ENCODE results near the gene DUSP2. TPM values are rescaled to one million over a fixed set of nuclear protein-coding genes. Genes with fewer than 3 reads are reported as not detected.

The DUSP2 gene
- total and polyA plus RNA-seq, 2 donors (not counting 1 experiment from before 2014, with no cell fraction given): 69.8 to 433 TPM

- no peak for DNase-seq
- Histone ChIP-seq H4K20me1 (ENCODE audit: control insufficient read depth, insufficient read depth, low read length, poor library complexity, severe bottlenecking) (no peaks in the 10 kb centered on the region), H3K27ac (ENCODE audit: low read length in 2 of 2) (no peak overlapping the region), H3K36me3 (replicated peaks in 1 of 2; ENCODE audit: control extremely low read depth in 1 of 2, control insufficient read depth in 1 of 2, extremely low read depth in 1 of 2, insufficient read depth in 2 of 2, low read length in 1 of 2) (no peaks in the 10 kb centered on the region), H2AFZ (ENCODE audit: insufficient read depth, low read depth, low read length, poor library complexity, severe bottlenecking) (no peak overlapping the region), H3K4me3 (ENCODE audit: control extremely low read depth in 1 of 5, extremely low read depth in 1 of 5, insufficient read depth in 1 of 5, low read depth in 2 of 5, low read length in 4 of 5) (no peak overlapping the region), H3K9ac (ENCODE audit: low read length) (no peak overlapping the region), H3K79me2 (ENCODE audit: control insufficient read depth, insufficient read depth, low read length) (no peaks in the 10 kb centered on the region), H3K27me3 (replicated peaks in 1 of 4; ENCODE audit: control extremely low read depth in 1 of 4, control insufficient read depth in 3 of 4, insufficient read depth in 4 of 4, low read length in 3 of 4) (no peaks in the 10 kb centered on the region), H3K9me3 (ENCODE audit: control extremely low read depth in 1 of 3, control insufficient read depth in 2 of 3, insufficient read depth in 1 of 3, low read length in 2 of 3) (no peaks in the 10 kb centered on the region), H3K4me1 (ENCODE audit: control insufficient read depth in 2 of 2, insufficient read depth in 2 of 2, low read length in 2 of 2) (peaks cover 42 to 54% of the 10 kb centered on the region in 2 donors), H3K4me2 (replicated peaks; ENCODE audit: low read depth, low read length, poor library complexity, severe bottlenecking) (peak overlapping the region; percentile 6)
- intact Hi-C loops (cut with micrococcal nuclease): no loop called here
- Mint-ChIP-seq H3K9me3 (ENCODE audit: insufficient read depth) (no peaks in the 10 kb centered on the region), H3K4me3 (no peak overlapping the region), H3K4me1 (peaks cover 68% of the 10 kb centered on the region), H3K27me3 (no peaks in the 10 kb centered on the region), H3K27ac (no peak overlapping the region)
- 92% methylated on average over 14 of the region's 14 CpGs for whole genome bisulfite sequencing (ENCODE audit: insufficient coverage)
- ChIA-PET POLR2A (no interaction called here), CTCF (interaction anchor here (0.5 to 23.6 kb wide), 4 partner anchors 10 to 56 kb away, joined by 4 to 1065 read pairs (median 19); partner anchors contain the start of gene ASTL)
- no peak for TF ChIP-seq EZH2 (IDR thresholded peaks at IDR 0.05; ENCODE audit: borderline replicate concordance, insufficient read depth, low read depth, low read length, poor library complexity, severe bottlenecking)
- TF ChIP-seq CTCF (IDR thresholded peaks at IDR 0.05): no peak
- ATAC-seq (ENCODE audit: low read depth): no peak
Observed at GRCh38 chr2:96150791-96151594, 5.8 kb upstream of the DUSP2 start.

GRCh38 chr2:96150007-96150640 lies 4.9 kb upstream of the DUSP2 start:
- peak; percentile 10 for DNase-seq
- intact Hi-C loops (cut with micrococcal nuclease): no loop called here
- ChIA-PET CTCF (interaction anchor here (0.5 to 23.6 kb wide), 4 partner anchors 9 to 57 kb away, joined by 4 to 1065 read pairs (median 19); partner anchors contain the start of gene ASTL), POLR2A (interaction anchor here (7.9 kb wide), 1 partner anchor 8 kb away, joined by 47 read pairs; no protein-coding TSS in a partner anchor)
- Histone ChIP-seq H3K79me2 (ENCODE audit: control insufficient read depth, insufficient read depth, low read length) (no peaks in the 10 kb centered on the region), H3K4me1 (ENCODE audit: control insufficient read depth in 2 of 2, insufficient read depth in 2 of 2, low read length in 2 of 2) (peaks cover 38 to 51% of the 10 kb centered on the region in 2 donors), H3K27ac (ENCODE audit: low read length in 2 of 2) (no peak overlapping the region), H3K9ac (ENCODE audit: low read length) (no peak overlapping the region), H3K27me3 (replicated peaks in 1 of 4; ENCODE audit: control extremely low read depth in 1 of 4, control insufficient read depth in 3 of 4, insufficient read depth in 4 of 4, low read length in 3 of 4) (no peaks in the 10 kb centered on the region), H3K4me2 (replicated peaks; ENCODE audit: low read depth, low read length, poor library complexity, severe bottlenecking) (no peak overlapping the region), H3K9me3 (ENCODE audit: control extremely low read depth in 1 of 3, control insufficient read depth in 2 of 3, insufficient read depth in 1 of 3, low read length in 2 of 3) (no peaks in the 10 kb centered on the region), H4K20me1 (ENCODE audit: control insufficient read depth, insufficient read depth, low read length, poor library complexity, severe bottlenecking) (no peaks in the 10 kb centered on the region), H3K4me3 (ENCODE audit: control extremely low read depth in 1 of 5, extremely low read depth in 1 of 5, insufficient read depth in 1 of 5, low read depth in 2 of 5, low read length in 4 of 5) (no peak overlapping the region), H2AFZ (ENCODE audit: insufficient read depth, low read depth, low read length, poor library complexity, severe bottlenecking) (no peak overlapping the region), H3K36me3 (replicated peaks in 1 of 2; ENCODE audit: control extremely low read depth in 1 of 2, control insufficient read depth in 1 of 2, extremely low read depth in 1 of 2, insufficient read depth in 2 of 2, low read length in 1 of 2) (no peaks in the 10 kb centered on the region)
- no peak for TF ChIP-seq EZH2 (IDR thresholded peaks at IDR 0.05; ENCODE audit: borderline replicate concordance, insufficient read depth, low read depth, low read length, poor library complexity, severe bottlenecking)
- 100% methylated on average over 3 of the region's 6 CpGs for WGBS (ENCODE audit: insufficient coverage)
- H3K27ac Mint-ChIP-seq: peak overlapping the region; percentile 70
- H3K27me3 Mint-ChIP-seq: no peaks in the 10 kb centered on the region
- no peak for ATAC-seq (ENCODE audit: low read depth)
- H3K9me3 Mint-ChIP-seq (ENCODE audit: insufficient read depth): no peaks in the 10 kb centered on the region
- H3K4me3 Mint-ChIP-seq: no peak overlapping the region
- peaks cover 66% of the 10 kb centered on the region for H3K4me1 Mint-ChIP-seq

Measured in B cell (primary cell).